Fibroblast of villous mesenchyme (primary cell): ENCODE data around the gene MTARC1. TPM values are rescaled to one million over a fixed set of nuclear protein-coding genes. Genes with fewer than 3 reads are reported as not detected.
A peak's percentile ranks its signal among the peaks of the same experiment; 100 is the strongest.

ENCODE experiments used
- DNase-seq: peaks from one replicate; pipeline ENCODE4 v3.0.0-alpha.2; 2010; ENCODE audit warnings: low read depth
- H3K4me3 ChIP-seq: 2 replicates; pipeline ENCODE4 v1.5.1; 2011; ENCODE audit warnings: low read depth, mild to moderate bottlenecking, low read length
- total RNA-seq: library from RNA; depleted of rRNA; stranded (reverse); fragments of >200 nt; gene quantifications from 2 replicates; pipeline ENCODE4 v1.2.3, GENCODE V29; 2012
- TF ChIP-seq, protein P1 (sequence below): IDR thresholded peaks from 2 replicates; pipeline ENCODE4 v1.5.1; 2012; ENCODE audit warnings: low read depth, mild to moderate bottlenecking, low read length; ENCODE audit not compliant: insufficient read depth

Gene MTARC1
- 1.7 and 2.3 TPM in 2 replicates for total RNA-seq

- TF ChIP-seq, protein P1, sequence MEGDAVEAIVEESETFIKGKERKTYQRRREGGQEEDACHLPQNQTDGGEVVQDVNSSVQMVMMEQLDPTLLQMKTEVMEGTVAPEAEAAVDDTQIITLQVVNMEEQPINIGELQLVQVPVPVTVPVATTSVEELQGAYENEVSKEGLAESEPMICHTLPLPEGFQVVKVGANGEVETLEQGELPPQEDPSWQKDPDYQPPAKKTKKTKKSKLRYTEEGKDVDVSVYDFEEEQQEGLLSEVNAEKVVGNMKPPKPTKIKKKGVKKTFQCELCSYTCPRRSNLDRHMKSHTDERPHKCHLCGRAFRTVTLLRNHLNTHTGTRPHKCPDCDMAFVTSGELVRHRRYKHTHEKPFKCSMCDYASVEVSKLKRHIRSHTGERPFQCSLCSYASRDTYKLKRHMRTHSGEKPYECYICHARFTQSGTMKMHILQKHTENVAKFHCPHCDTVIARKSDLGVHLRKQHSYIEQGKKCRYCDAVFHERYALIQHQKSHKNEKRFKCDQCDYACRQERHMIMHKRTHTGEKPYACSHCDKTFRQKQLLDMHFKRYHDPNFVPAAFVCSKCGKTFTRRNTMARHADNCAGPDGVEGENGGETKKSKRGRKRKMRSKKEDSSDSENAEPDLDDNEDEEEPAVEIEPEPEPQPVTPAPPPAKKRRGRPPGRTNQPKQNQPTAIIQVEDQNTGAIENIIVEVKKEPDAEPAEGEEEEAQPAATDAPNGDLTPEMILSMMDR = no peak
- H3K4me3 ChIP-seq = peak within 1 kb of the TSS; percentile 49
- DNase-seq = peak; percentile 47
These were observed at the start of gene MTARC1 for GRCh38 chr1:220786337-220787068. TSS of gene MTARC1 (plus strand) at chr1:220786913. CDS start at chr1:220786945, 32 bp downstream.

- TF ChIP-seq, protein P1 = no peak
- no peak overlapping the region for H3K4me3 ChIP-seq
- no peak for DNase-seq
These were observed 45.4 kb upstream of the MTARC1 start for GRCh38 chr1:220741349-220741748.

DNA sequence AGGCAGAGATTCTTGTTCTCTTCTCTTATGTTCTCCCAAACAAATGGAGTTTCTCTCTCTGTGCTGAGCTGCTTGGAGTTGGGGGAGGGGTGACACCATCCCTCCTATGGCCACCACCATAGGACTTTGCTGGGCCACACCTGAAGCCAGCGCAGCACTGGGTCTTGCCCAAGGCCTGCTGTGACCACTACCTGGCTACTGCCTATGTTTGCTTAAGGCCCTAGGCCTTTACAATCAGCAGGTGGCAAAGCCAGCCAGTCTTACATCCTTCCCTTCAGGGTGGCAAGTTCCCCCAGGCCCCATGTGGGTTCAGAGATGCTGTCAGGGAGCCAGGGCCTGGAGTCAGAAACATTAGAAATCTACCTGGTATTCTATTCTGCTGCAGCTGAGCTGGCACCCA lies 44.9 kb upstream of the MTARC1 start:
- TF ChIP-seq, protein P1 = no peak
- no peak overlapping the region for H3K4me3 ChIP-seq
- DNase-seq = no peak

- TF ChIP-seq, protein P1 = no peak
- no peak overlapping the region for H3K4me3 ChIP-seq
- no peak for DNase-seq
These were observed 44.2 kb upstream of the MTARC1 start for GRCh38 chr1:220742520-220742919.

GRCh38 chr1:220746851-220747250 lies 39.9 kb upstream of the MTARC1 start:
- no peak overlapping the region for H3K4me3 ChIP-seq
- TF ChIP-seq, protein P1 = no peak
- DNase-seq = no peak

- peak overlapping the region; percentile 84 for H3K4me3 ChIP-seq
- no peak for DNase-seq
- TF ChIP-seq, protein P1 = no peak
These were observed 39.1 kb upstream of the MTARC1 start for GRCh38 chr1:220747437-220748088.
